ENCODE data around the gene RNF187. TPM values are rescaled to one million over a fixed set of nuclear protein-coding genes. Genes with fewer than 3 reads are reported as not detected.
A peak's percentile ranks its signal among the peaks of the same experiment; 100 is the strongest.

The RNF187 gene
- total RNA-seq, 1 donor from 2014 or later: 137 TPM

- DNase-seq (ENCODE audit: low read depth): no peak
Observed at GRCh38 chr1:228508840-228509415, 21.7 kb downstream of the RNF187 start.

GRCh38 chr1:228510101-228510802 is 23.1 kb downstream of the RNF187 start:
- DNase-seq (ENCODE audit: low read depth): no peak

- DNase-seq (ENCODE audit: low read depth): no peak
Observed at GRCh38 chr1:228510803-228511413, 23.7 kb downstream of the RNF187 start.

- DNase-seq (ENCODE audit: low read depth): no peak
Observed at GRCh38 chr1:228511546-228512445, 24.6 kb downstream of the RNF187 start.

GRCh38 chr1:228512781-228513198 is 25.6 kb downstream of the RNF187 start:
- DNase-seq (ENCODE audit: low read depth): no peak

GRCh38 chr1:228513236-228513900 is 26.2 kb downstream of the RNF187 start:
- no peak for DNase-seq (ENCODE audit: low read depth)

GRCh38 chr1:228514421-228514820 is 27.2 kb downstream of the RNF187 start:
- DNase-seq (ENCODE audit: low read depth): no peak

GRCh38 chr1:228515200-228515834 is 28.1 kb downstream of the RNF187 start:
- peak; percentile 32 for DNase-seq (ENCODE audit: low read depth)

GRCh38 chr1:228517655-228518054 is 30.5 kb downstream of the RNF187 start:
- DNase-seq (ENCODE audit: low read depth): no peak

GRCh38 chr1:228527596-228527995 is 40.4 kb downstream of the RNF187 start:
- no peak for DNase-seq (ENCODE audit: low read depth)

GRCh38 chr1:228528612-228529011 is 41.4 kb downstream of the RNF187 start:
- no peak for DNase-seq (ENCODE audit: low read depth)

GRCh38 chr1:228530086-228530758 is 43.0 kb downstream of the RNF187 start:
- no peak for DNase-seq (ENCODE audit: low read depth)

- DNase-seq (ENCODE audit: low read depth): no peak
Observed at GRCh38 chr1:228530951-228531731, 44.0 kb downstream of the RNF187 start.

- DNase-seq (ENCODE audit: low read depth): no peak
Observed at GRCh38 chr1:228538831-228539230, 51.6 kb downstream of the RNF187 start.

- no peak for DNase-seq (ENCODE audit: low read depth)
Observed at GRCh38 chr1:228540161-228540917, 53.2 kb downstream of the RNF187 start.

- no peak for DNase-seq (ENCODE audit: low read depth)
Observed at GRCh38 chr1:228541725-228542124, 54.5 kb downstream of the RNF187 start.

- no peak for DNase-seq (ENCODE audit: low read depth)
Observed at GRCh38 chr1:228542376-228542775, 55.2 kb downstream of the RNF187 start.

GRCh38 chr1:228542981-228543380 is 55.8 kb downstream of the RNF187 start:
- DNase-seq (ENCODE audit: low read depth): no peak

GRCh38 chr1:228543396-228543795 is 56.2 kb downstream of the RNF187 start:
- no peak for DNase-seq (ENCODE audit: low read depth)
